Uterus (tissue), 4 donors: Measurements from ENCODE around the gene SETD3. TPM values are rescaled to one million over a fixed set of nuclear protein-coding genes. Genes with fewer than 3 reads are reported as not detected.

ENCODE experiments used
- DNase-seq, 2 donors: peaks; one replicate each; pipeline ENCODE4 v3.0.0-alpha.2; 2019 to 2020
- H3K27ac ChIP-seq, 2 donors: fragments of 200-600 bp; sonication (generic); 1 replicate in 1 of 2; 2 replicates in 1 of 2; pipeline ENCODE4 v1.5.1; 2016 to 2018
- H3K27me3 ChIP-seq, 2 donors: fragments of 200-600 bp; sonication (generic); one replicate each; pipeline ENCODE4 v1.5.1; 2018 to 2019; ENCODE audit warnings: control low read depth in 1 of 2
- H3K36me3 ChIP-seq, 2 donors: fragments of 200-600 bp; sonication (generic); one replicate each; pipeline ENCODE4 v1.5.1; 2019; ENCODE audit warnings: control low read depth in 1 of 2
- H3K4me1 ChIP-seq, 2 donors: fragments of 200-600 bp; sonication (generic); one replicate each; pipeline ENCODE4 v1.5.1; 2018 to 2019; ENCODE audit warnings: control low read depth in 1 of 2
- H3K4me3 ChIP-seq, 2 donors: fragments of 200-600 bp; sonication (generic); 1 replicate in 1 of 2; 2 replicates in 1 of 2; pipeline ENCODE4 v1.5.1; 2018 to 2019; ENCODE audit warnings: mild to moderate bottlenecking in 1 of 2
- H3K9me3 ChIP-seq, 2 donors: fragments of 200-600 bp; sonication (generic); one replicate each; pipeline ENCODE4 v1.5.1; 2019; ENCODE audit warnings: control low read depth in 1 of 2
- POLR2A ChIP-seq, 2 donors: fragments of 450-650 bp; IDR thresholded peaks; one replicate each; pipeline ENCODE4 v1.6.1; 2016; ENCODE audit warnings: antibody characterized with exemption in 2 of 2, mild to moderate bottlenecking in 1 of 2, moderate library complexity in 1 of 2
- intact Hi-C: fragments of 100-400 bp; cut with DNase I; formaldehyde crosslinking; loops from one replicate; pipeline ENCODE4 v1.15.1; 2023; ENCODE audit warnings: low total_unique reads
- total RNA-seq, 4 donors: library from RNA; depleted of rRNA in 3 of 4; stranded (reverse); fragments of >200 nt in 3 of 4; gene quantifications; one replicate each; pipeline versions ENCODE4 v1.1.0 to v1.2.4, GENCODE V29; 2014 to 2023
- TF ChIP-seq, protein P1 (sequence below), 4 experiments: fragments of 200-600 bp in 2 of 4; fragments of 450-650 bp in 2 of 4; sonication (generic) in 2 of 4; IDR thresholded peaks; one replicate each; pipeline ENCODE4 v1.5.1; 2016 to 2019; ENCODE audit warnings: antibody characterized with exemption in 4 of 4, mild to moderate bottlenecking in 2 of 4, moderate library complexity in 1 of 4
- donor health status: DM: yes; HTN: yes; CAD: no.

SETD3 gene
- total RNA-seq, 4 donors from 2014 or later, result 98.1 to 151 (median 121) TPM

DNA sequence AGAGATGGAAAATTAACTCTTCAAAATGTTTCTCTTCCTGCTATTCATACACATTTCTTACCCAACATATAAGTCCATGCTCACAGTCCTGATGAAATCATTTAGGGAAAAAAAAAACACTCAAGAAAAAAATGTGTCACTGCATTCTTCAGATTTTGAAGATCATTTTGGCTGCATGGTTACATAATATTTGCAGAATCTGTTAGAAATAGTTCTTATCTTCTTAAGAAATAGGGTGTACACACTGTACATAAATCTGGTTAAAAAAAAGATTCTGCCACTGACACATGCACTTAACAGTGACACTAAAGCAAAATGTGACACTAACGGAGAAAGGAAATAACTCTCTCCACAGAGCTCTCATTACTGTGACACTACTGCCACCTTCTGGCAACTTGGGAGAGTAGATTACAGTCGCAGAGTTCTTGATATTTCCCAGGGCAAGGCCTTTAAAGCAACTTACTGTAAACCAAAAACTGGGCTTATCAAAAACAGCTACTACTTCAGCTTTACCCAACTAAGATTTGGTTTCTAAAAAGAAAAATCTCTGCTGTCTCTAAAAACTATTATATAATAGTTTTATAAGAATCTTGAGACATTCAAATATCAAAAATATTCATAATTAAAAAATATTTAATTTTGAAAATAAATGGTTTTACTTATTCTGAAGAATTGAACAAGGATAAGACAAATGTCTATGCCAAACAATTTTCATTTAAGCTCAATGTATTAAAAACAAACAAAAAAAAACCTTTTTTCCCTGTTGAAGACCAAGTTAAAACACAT lies 65.0 kb downstream of the SETD3 start:
- TF ChIP-seq, protein P1, sequence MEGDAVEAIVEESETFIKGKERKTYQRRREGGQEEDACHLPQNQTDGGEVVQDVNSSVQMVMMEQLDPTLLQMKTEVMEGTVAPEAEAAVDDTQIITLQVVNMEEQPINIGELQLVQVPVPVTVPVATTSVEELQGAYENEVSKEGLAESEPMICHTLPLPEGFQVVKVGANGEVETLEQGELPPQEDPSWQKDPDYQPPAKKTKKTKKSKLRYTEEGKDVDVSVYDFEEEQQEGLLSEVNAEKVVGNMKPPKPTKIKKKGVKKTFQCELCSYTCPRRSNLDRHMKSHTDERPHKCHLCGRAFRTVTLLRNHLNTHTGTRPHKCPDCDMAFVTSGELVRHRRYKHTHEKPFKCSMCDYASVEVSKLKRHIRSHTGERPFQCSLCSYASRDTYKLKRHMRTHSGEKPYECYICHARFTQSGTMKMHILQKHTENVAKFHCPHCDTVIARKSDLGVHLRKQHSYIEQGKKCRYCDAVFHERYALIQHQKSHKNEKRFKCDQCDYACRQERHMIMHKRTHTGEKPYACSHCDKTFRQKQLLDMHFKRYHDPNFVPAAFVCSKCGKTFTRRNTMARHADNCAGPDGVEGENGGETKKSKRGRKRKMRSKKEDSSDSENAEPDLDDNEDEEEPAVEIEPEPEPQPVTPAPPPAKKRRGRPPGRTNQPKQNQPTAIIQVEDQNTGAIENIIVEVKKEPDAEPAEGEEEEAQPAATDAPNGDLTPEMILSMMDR (IDR thresholded peaks at IDR 0.05), result peak; percentile 62 to 84 (median 70)
- TF ChIP-seq POLR2A (IDR thresholded peaks at IDR 0.05), result no peak
- H3K4me1 ChIP-seq, result no peaks in the 10 kb centered on the region
- intact Hi-C loops, result no loop called here
- no peaks in the 10 kb centered on the region for H3K27me3 ChIP-seq
- no peaks in the 10 kb centered on the region for H3K36me3 ChIP-seq
- no peak overlapping the region for H3K4me3 ChIP-seq
- H3K27ac ChIP-seq, result no peak overlapping the region
- H3K9me3 ChIP-seq, result no peaks in the 10 kb centered on the region
- peak in 1 of 2 donors; percentile 38 for DNase-seq

DNA sequence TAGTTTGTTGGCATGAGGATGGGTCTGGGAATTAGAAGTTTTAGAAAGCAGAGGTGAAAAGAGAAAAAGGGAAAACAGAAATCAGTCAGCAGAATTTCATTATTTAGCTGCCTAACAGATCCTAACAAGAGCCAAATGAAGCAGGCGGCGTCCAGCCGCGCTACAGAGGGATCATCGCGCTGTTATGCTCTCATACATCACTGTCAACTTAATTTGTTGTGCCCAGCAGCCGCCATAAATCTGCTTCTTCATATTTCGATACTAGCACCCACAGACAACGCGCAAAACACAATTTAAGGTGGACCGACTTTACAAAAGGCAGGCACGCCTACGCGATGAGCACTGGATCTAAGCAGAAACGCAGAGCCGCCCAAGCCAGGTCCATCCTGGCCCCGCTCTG lies 66.7 kb downstream of the SETD3 start:
- H3K36me3 ChIP-seq, result no peaks in the 10 kb centered on the region
- H3K4me3 ChIP-seq, result no peak overlapping the region
- H3K9me3 ChIP-seq, result no peaks in the 10 kb centered on the region
- TF ChIP-seq, protein P1 (IDR thresholded peaks at IDR 0.05), result no peak
- H3K27me3 ChIP-seq, result no peaks in the 10 kb centered on the region
- H3K27ac ChIP-seq, result no peak overlapping the region
- intact Hi-C loops, result no loop called here
- DNase-seq, result no peak
- no peaks in the 10 kb centered on the region for H3K4me1 ChIP-seq

DNA sequence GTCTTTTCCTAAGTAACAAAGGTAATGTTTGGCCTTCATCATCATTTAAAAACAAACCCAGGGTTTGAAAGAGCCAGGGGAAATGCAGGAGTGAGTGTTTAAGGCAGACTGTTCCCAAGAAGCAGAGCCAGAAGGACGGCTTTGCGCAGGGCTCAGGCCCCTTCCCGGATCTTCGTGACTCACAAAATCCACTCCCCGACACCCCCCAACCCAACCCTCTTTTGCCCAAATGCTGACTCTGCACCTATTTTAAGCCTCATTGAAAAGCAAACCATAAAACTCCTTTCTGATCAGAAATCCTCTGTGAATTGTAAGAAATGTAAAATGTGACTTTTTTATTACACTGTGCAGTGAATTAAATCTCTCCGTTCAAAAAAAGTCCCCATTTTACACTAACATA lies 67.5 kb downstream of the SETD3 start:
- no peak for TF ChIP-seq POLR2A (IDR thresholded peaks at IDR 0.05)
- TF ChIP-seq, protein P1 (IDR thresholded peaks at IDR 0.05), result no peak
- H3K27ac ChIP-seq, result no peak overlapping the region
- no peaks in the 10 kb centered on the region for H3K27me3 ChIP-seq
- no peaks in the 10 kb centered on the region for H3K4me1 ChIP-seq
- no peak for DNase-seq
- no peak overlapping the region for H3K4me3 ChIP-seq
- intact Hi-C loops, result no loop called here
- H3K9me3 ChIP-seq, result no peaks in the 10 kb centered on the region
- no peaks in the 10 kb centered on the region for H3K36me3 ChIP-seq

DNA sequence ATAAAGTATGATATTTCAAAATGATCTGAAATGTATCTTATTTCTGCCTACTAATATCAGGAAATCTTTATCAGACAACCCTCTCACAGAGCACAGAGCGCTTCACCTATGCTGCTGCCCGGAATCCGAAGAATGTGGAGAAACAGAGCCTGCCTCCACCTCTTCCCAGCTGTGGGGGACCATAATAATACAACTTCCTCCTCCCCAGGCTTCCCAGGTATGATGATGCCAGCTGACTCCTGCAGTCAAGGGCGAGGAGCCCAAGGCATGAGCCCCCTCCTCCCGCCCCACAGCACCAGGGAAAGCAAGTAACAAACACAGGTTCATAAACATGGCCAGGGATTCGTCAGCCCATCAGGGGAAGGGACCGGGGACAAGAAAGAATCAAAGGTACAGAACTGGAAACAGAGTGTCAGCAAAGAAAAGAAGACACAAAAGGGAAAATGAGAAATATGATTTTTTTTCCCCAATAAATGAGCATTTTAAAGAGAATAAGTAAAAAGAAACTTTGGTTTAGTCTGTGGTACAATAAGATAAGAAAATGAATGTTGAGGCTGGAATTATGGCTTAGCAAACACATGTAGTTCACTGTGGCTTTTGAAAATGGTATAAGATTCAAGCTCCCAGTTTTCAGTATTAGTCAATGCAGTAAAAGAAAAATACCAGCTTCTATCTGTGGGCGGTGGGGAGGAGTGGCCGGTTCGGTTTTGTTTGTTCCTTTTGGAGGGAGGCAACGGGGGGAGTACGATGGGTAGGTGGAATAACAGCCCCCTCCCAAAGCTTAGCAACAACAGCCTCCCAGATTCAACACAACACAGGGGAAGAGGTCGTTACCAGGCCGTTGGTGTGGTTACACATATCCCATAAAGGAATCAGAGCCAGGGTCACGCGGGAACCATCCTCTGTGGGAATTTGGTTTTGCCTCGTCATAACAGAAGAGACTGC lies 68.3 kb downstream of the SETD3 start:
- H3K4me1 ChIP-seq, result no peaks in the 10 kb centered on the region
- no peak overlapping the region for H3K4me3 ChIP-seq
- TF ChIP-seq POLR2A (IDR thresholded peaks at IDR 0.05), result no peak
- TF ChIP-seq, protein P1 (IDR thresholded peaks at IDR 0.05), result no peak
- no peaks in the 10 kb centered on the region for H3K9me3 ChIP-seq
- intact Hi-C loops, result no loop called here
- no peak overlapping the region for H3K27ac ChIP-seq
- H3K27me3 ChIP-seq, result no peaks in the 10 kb centered on the region
- no peak for DNase-seq
- H3K36me3 ChIP-seq, result no peaks in the 10 kb centered on the region

DNA sequence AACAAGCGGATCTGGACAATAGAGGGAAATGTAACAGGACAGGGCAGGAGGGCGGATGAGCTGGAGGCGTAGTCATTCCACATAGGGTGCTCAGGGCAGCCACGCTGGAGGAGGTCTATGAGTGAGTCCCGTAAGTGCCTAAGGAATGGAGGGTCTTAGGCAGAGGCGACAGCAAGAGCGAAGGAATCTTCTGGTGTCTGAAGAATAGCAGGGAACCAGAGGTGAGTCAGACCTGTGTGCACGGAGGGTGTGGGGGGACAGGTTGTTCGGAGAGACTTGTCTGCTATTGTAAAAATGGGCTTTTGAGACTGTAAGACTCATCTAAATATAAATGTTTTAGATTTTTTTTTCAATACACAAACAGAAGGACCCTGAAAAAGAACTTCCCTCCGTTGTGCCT lies 70.6 kb downstream of the SETD3 start:
- TF ChIP-seq, protein P1 (IDR thresholded peaks at IDR 0.05), result no peak
- TF ChIP-seq POLR2A (IDR thresholded peaks at IDR 0.05), result no peak
- Histone ChIP-seq H3K4me1 (no peaks in the 10 kb centered on the region), H3K36me3 (no peaks in the 10 kb centered on the region), H3K27ac (no peak overlapping the region), H3K9me3 (no peaks in the 10 kb centered on the region), H3K4me3 (no peak overlapping the region), H3K27me3 (no peaks in the 10 kb centered on the region)
- DNase-seq, result no peak
- intact Hi-C loops, result no loop called here
